Urothelium cell line (cell line): ENCODE data around the gene MRM2.

Source experiments
- DNase-seq: peaks from one replicate; pipeline ENCODE4 v3.0.0; 2011; ENCODE audit warnings: low spot score, mixed read lengths
- FAIRE-seq: peaks from 2 replicates; lab custom pipeline; 2011; peaks lifted over from hg19 to GRCh38; lab: Jason Lieb, UNC

MRM2 gene

GRCh38 chr7:2241580-2242540 lies at the start of gene MRM2, which contains the start of gene NUDT1:
MRM2 (minus strand) TSS chr7:2242205; CDS start chr7:2242169, 36 bp downstream.
NUDT1 (plus strand) TSS chr7:2242226; CDS start chr7:2244575, 2,349 bp downstream.
- FAIRE-seq: peak; percentile 99

GRCh38 chr7:2290877-2291276 lies 48.9 kb upstream of the MRM2 start:
- no peak for DNase-seq
- FAIRE-seq: peak; percentile 59

More at GRCh38 chr7:2241580-2242540, at the start of gene MRM2, which contains the start of gene NUDT1:
- DNase-seq: peak; percentile 99

GRCh38 chr7:2289621-2290020 lies 47.6 kb upstream of the MRM2 start:
- DNase-seq (no peak), FAIRE-seq (no peak)

- FAIRE-seq (peak; percentile 94), DNase-seq (no peak)
Measured at GRCh38 chr7:2289111-2289586, 47.1 kb upstream of the MRM2 start.

- FAIRE-seq: no peak
- no peak for DNase-seq
Measured at GRCh38 chr7:2288503-2288902, 46.5 kb upstream of the MRM2 start.

- no peak for DNase-seq
- FAIRE-seq: no peak
Measured at GRCh38 chr7:2287745-2288144, 45.7 kb upstream of the MRM2 start.

- DNase-seq (no peak), FAIRE-seq (no peak)
Measured at GRCh38 chr7:2283074-2283473, 41.1 kb upstream of the MRM2 start.

- FAIRE-seq: peak; percentile 85
Measured at GRCh38 chr7:2282185-2282751, 40.3 kb upstream of the MRM2 start.

GRCh38 chr7:2281541-2281940 lies 39.5 kb upstream of the MRM2 start:
- peak; percentile 23 for FAIRE-seq
- no peak for DNase-seq

More at GRCh38 chr7:2282185-2282751, 40.3 kb upstream of the MRM2 start:
- no peak for DNase-seq

GRCh38 chr7:2280424-2280823 lies 38.4 kb upstream of the MRM2 start:
- FAIRE-seq: no peak
- no peak for DNase-seq

- DNase-seq (no peak), FAIRE-seq (no peak)
Measured at GRCh38 chr7:2279896-2280295, 37.9 kb upstream of the MRM2 start.

- peak; percentile 88 for FAIRE-seq
- DNase-seq: no peak
Measured at GRCh38 chr7:2278026-2278425, 36.0 kb upstream of the MRM2 start.

- peak; percentile 55 for FAIRE-seq
- DNase-seq: no peak
Measured at GRCh38 chr7:2276107-2276506, 34.1 kb upstream of the MRM2 start.

GRCh38 chr7:2275101-2275500 lies 33.1 kb upstream of the MRM2 start:
- DNase-seq (no peak), FAIRE-seq (peak; percentile 35)

- peak; percentile 17 for FAIRE-seq
Measured at GRCh38 chr7:2274666-2275065, 32.7 kb upstream of the MRM2 start.

GRCh38 chr7:2273866-2274265 lies 31.9 kb upstream of the MRM2 start:
- DNase-seq: no peak
- FAIRE-seq: peak; percentile 89

More at GRCh38 chr7:2274666-2275065, 32.7 kb upstream of the MRM2 start:
- DNase-seq: no peak

GRCh38 chr7:2272031-2272430 lies 30.0 kb upstream of the MRM2 start:
- no peak for DNase-seq
- FAIRE-seq: no peak

GRCh38 chr7:2271273-2272026 lies 29.4 kb upstream of the MRM2 start:
- FAIRE-seq: peak; percentile 83
- DNase-seq: no peak

GRCh38 chr7:2270495-2270894 lies 28.5 kb upstream of the MRM2 start:
- FAIRE-seq (no peak), DNase-seq (no peak)

- no peak for DNase-seq
Measured at GRCh38 chr7:2269991-2270460, 28.0 kb upstream of the MRM2 start.

More at GRCh38 chr7:2269991-2270460, 28.0 kb upstream of the MRM2 start:
- FAIRE-seq: no peak
